ENCODE results near the gene ROR2.

The ROR2 gene

DNA sequence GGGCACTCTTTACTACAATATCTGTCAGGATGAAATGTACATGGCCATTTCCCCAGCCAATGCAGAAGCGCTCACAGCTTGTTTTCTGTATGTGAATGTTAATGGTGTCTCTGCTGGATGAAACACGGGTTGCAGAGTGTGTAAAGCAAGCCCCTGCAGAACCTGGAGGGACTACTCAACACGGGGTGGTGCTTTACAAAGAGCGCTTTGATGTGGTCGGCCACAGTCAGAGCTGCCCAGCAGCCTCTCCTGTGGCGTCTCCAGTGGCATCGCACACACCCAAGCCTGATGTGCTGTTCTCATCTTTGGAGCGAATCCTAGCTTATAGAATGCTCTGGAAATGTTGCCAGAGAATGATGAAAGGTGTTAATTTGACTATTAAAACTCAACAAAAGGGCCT lies 363.7 kb downstream of the ROR2 start:
- Histone ChIP-seq H3K27me3 (ENCODE audit: low read length) (no peaks in the 10 kb centered on the region), H3K4me3 (ENCODE audit: insufficient read depth, low read length, poor library complexity, severe bottlenecking) (no peak overlapping the region), H3K4me2 (ENCODE audit: low read depth, low read length, poor library complexity, severe bottlenecking) (no peak overlapping the region), H3K9me3 (ENCODE audit: insufficient read depth, low read length) (no peaks in the 10 kb centered on the region), H3K79me2 (ENCODE audit: insufficient read depth, low read length) (no peaks in the 10 kb centered on the region), H2AFZ (ENCODE audit: low read depth, low read length, severe bottlenecking) (no peak overlapping the region), H3K36me3 (ENCODE audit: low read length) (no peaks in the 10 kb centered on the region), H3K9ac (ENCODE audit: low read length) (no peak overlapping the region), H3K27ac (ENCODE audit: low read depth, low read length) (no peak overlapping the region), H4K20me1 (ENCODE audit: low read depth, low read length) (no peaks in the 10 kb centered on the region), H3F3A (ENCODE audit: insufficient read depth) (no peaks in the 10 kb centered on the region), H3K9me2 (replicated peaks; ENCODE audit: insufficient read depth, low read length) (no peaks in the 10 kb centered on the region)
- TF ChIP-seq, protein P1, sequence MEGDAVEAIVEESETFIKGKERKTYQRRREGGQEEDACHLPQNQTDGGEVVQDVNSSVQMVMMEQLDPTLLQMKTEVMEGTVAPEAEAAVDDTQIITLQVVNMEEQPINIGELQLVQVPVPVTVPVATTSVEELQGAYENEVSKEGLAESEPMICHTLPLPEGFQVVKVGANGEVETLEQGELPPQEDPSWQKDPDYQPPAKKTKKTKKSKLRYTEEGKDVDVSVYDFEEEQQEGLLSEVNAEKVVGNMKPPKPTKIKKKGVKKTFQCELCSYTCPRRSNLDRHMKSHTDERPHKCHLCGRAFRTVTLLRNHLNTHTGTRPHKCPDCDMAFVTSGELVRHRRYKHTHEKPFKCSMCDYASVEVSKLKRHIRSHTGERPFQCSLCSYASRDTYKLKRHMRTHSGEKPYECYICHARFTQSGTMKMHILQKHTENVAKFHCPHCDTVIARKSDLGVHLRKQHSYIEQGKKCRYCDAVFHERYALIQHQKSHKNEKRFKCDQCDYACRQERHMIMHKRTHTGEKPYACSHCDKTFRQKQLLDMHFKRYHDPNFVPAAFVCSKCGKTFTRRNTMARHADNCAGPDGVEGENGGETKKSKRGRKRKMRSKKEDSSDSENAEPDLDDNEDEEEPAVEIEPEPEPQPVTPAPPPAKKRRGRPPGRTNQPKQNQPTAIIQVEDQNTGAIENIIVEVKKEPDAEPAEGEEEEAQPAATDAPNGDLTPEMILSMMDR (IDR thresholded peaks at IDR 0.05; ENCODE audit: insufficient read depth, low read length, poor library complexity, severe bottlenecking), result no peak
- no peak for TF ChIP-seq EZH2phosphoT487 (conservative IDR thresholded peaks at IDR 0.05; ENCODE audit: low read length)

DNA sequence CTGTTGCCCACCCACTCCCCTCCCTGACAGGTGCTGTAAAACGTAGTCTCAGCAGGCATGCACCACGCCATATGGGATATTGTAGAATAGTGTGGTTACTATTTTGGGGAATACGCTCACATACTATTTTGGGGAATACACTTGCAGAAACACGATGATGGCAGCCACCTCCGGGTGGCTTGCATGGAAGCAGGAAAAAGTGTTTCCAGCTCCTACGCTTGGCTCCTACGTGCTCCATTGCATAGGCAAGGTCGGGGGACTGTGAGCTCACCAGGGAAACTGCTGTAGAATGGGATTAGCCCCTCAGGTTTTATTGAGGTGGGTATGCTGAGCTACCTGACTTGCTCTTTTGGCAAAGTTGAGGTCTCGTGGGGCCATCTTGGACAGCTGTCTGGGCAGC lies 366.1 kb downstream of the ROR2 start:
- no peak for TF ChIP-seq EZH2phosphoT487 (conservative IDR thresholded peaks at IDR 0.05; ENCODE audit: low read length)
- TF ChIP-seq, protein P1 (IDR thresholded peaks at IDR 0.05; ENCODE audit: insufficient read depth, low read length, poor library complexity, severe bottlenecking), result no peak
- H3F3A ChIP-seq (ENCODE audit: insufficient read depth), result no peaks in the 10 kb centered on the region
- no peaks in the 10 kb centered on the region for H3K9me2 ChIP-seq (replicated peaks; ENCODE audit: insufficient read depth, low read length)
- no peak overlapping the region for H3K27ac ChIP-seq (ENCODE audit: low read depth, low read length)
- no peak overlapping the region for H3K4me3 ChIP-seq (ENCODE audit: insufficient read depth, low read length, poor library complexity, severe bottlenecking)
- H3K36me3 ChIP-seq (ENCODE audit: low read length), result no peaks in the 10 kb centered on the region
- no peaks in the 10 kb centered on the region for H3K9me3 ChIP-seq (ENCODE audit: insufficient read depth, low read length)
- H3K79me2 ChIP-seq (ENCODE audit: insufficient read depth, low read length), result no peaks in the 10 kb centered on the region
- H4K20me1 ChIP-seq (ENCODE audit: low read depth, low read length), result no peaks in the 10 kb centered on the region
- H3K9ac ChIP-seq (ENCODE audit: low read length), result no peak overlapping the region
- no peak overlapping the region for H3K4me2 ChIP-seq (ENCODE audit: low read depth, low read length, poor library complexity, severe bottlenecking)
- no peak overlapping the region for H2AFZ ChIP-seq (ENCODE audit: low read depth, low read length, severe bottlenecking)
- no peaks in the 10 kb centered on the region for H3K27me3 ChIP-seq (ENCODE audit: low read length)

DNA sequence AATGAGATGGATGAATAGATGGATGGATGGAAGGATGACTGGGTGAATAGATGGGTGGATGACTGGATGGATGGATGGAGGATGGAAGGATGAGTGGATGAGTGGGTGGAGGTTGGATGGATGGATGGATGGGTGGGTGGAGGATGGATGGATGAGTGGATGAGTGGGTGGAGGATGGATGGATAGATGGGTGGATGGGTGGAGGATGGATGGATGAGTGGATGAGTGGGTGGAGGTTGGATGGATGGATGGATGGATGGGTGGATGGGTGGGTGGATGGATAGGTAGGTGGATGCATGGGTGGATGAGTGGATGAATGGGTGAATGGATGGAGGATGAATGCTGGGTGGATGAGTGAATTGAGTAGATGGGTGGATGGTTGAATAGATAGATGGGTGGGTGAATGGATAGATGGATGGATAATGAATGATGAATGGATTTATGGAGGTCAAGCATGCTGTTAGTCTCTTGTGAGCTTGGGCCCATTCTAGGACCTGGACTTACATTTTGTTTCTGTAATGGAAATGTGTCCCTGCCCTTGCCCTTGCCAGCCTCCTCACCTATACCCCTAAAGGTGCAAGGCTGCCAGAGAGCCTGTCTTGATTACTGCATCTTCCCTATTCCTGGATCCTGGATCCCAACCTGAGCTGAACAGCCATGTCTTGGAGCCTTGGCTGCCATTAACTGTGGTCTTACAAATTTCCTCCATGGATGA lies 366.7 kb downstream of the ROR2 start:
- H2AFZ ChIP-seq (ENCODE audit: low read depth, low read length, severe bottlenecking), result no peak overlapping the region
- TF ChIP-seq, protein P1 (IDR thresholded peaks at IDR 0.05; ENCODE audit: insufficient read depth, low read length, poor library complexity, severe bottlenecking), result no peak
- TF ChIP-seq EZH2phosphoT487 (conservative IDR thresholded peaks at IDR 0.05; ENCODE audit: low read length), result no peak
- no peaks in the 10 kb centered on the region for H3F3A ChIP-seq (ENCODE audit: insufficient read depth)
- no peak overlapping the region for H3K4me3 ChIP-seq (ENCODE audit: insufficient read depth, low read length, poor library complexity, severe bottlenecking)
- no peaks in the 10 kb centered on the region for H3K36me3 ChIP-seq (ENCODE audit: low read length)
- no peak overlapping the region for H3K4me2 ChIP-seq (ENCODE audit: low read depth, low read length, poor library complexity, severe bottlenecking)
- no peaks in the 10 kb centered on the region for H3K9me2 ChIP-seq (replicated peaks; ENCODE audit: insufficient read depth, low read length)
- no peak overlapping the region for H3K27ac ChIP-seq (ENCODE audit: low read depth, low read length)
- H3K27me3 ChIP-seq (ENCODE audit: low read length), result no peaks in the 10 kb centered on the region
- H3K79me2 ChIP-seq (ENCODE audit: insufficient read depth, low read length), result no peaks in the 10 kb centered on the region
- H3K9me3 ChIP-seq (ENCODE audit: insufficient read depth, low read length), result no peaks in the 10 kb centered on the region
- H3K9ac ChIP-seq (ENCODE audit: low read length), result no peak overlapping the region
- H4K20me1 ChIP-seq (ENCODE audit: low read depth, low read length), result no peaks in the 10 kb centered on the region
